ENCODE results near the gene TRRAP. TPM values are rescaled to one million over a fixed set of nuclear protein-coding genes. Genes with fewer than 3 reads are reported as not detected.

TRRAP gene
- total RNA-seq, 1 donor from 2014 or later, result 35.6 TPM

DNA sequence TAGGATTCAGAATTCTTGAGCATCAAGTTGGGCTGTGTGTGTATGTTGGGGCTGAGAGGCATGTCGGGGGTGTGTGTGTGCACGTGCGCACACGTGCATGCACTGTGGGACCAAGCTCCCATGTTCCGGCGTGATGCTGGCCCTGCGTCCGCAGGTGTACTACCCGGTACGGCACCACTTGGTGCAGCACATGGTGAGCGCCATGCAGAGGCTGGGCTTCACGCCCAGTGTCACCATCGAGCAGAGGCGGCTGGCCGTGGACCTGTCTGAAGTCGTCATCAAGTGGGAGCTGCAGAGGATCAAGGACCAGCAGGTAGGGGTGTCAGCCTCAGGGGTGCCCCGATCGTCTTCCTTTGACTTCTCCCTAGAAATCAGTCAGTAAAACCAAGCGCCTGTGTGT is 77.7 kb downstream of the TRRAP start:
- no peak for ATAC-seq
- intact Hi-C loops (cut with DNase I), result no loop called here
- Histone ChIP-seq H3K36me3 (peaks cover 100% of the 10 kb centered on the region), H3K27me3 (no peaks in the 10 kb centered on the region), H3K4me3 (no peak overlapping the region), H3K4me1 (no peaks in the 10 kb centered on the region), H3K27ac (no peak overlapping the region), H3K9me3 (no peaks in the 10 kb centered on the region)
- TF ChIP-seq, protein P1, sequence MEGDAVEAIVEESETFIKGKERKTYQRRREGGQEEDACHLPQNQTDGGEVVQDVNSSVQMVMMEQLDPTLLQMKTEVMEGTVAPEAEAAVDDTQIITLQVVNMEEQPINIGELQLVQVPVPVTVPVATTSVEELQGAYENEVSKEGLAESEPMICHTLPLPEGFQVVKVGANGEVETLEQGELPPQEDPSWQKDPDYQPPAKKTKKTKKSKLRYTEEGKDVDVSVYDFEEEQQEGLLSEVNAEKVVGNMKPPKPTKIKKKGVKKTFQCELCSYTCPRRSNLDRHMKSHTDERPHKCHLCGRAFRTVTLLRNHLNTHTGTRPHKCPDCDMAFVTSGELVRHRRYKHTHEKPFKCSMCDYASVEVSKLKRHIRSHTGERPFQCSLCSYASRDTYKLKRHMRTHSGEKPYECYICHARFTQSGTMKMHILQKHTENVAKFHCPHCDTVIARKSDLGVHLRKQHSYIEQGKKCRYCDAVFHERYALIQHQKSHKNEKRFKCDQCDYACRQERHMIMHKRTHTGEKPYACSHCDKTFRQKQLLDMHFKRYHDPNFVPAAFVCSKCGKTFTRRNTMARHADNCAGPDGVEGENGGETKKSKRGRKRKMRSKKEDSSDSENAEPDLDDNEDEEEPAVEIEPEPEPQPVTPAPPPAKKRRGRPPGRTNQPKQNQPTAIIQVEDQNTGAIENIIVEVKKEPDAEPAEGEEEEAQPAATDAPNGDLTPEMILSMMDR (IDR thresholded peaks at IDR 0.05), result no peak
- no peak for DNase-seq

GRCh38 chr7:98956469-98956868 is 78.1 kb downstream of the TRRAP start:
- Histone ChIP-seq H3K27me3 (no peaks in the 10 kb centered on the region), H3K4me1 (no peaks in the 10 kb centered on the region), H3K9me3 (no peaks in the 10 kb centered on the region), H3K27ac (no peak overlapping the region), H3K4me3 (no peak overlapping the region), H3K36me3 (peaks cover 100% of the 10 kb centered on the region)
- ATAC-seq, result no peak
- no peak for DNase-seq
- TF ChIP-seq, protein P1 (IDR thresholded peaks at IDR 0.05), result no peak
- intact Hi-C loops (cut with DNase I), result no loop called here

- H3K4me3 ChIP-seq, result no peak overlapping the region
- H3K27me3 ChIP-seq, result no peaks in the 10 kb centered on the region
- intact Hi-C loops (cut with DNase I), result no loop called here
- TF ChIP-seq, protein P1 (IDR thresholded peaks at IDR 0.05), result no peak
- H3K9me3 ChIP-seq, result no peaks in the 10 kb centered on the region
- DNase-seq (no peak), ATAC-seq (no peak)
- H3K4me1 ChIP-seq, result no peaks in the 10 kb centered on the region
- H3K36me3 ChIP-seq, result peaks cover 100% of the 10 kb centered on the region
- no peak overlapping the region for H3K27ac ChIP-seq
Observed at GRCh38 chr7:98956937-98957336, 78.6 kb downstream of the TRRAP start.

- DNase-seq (no peak), ATAC-seq (no peak)
- TF ChIP-seq, protein P1 (IDR thresholded peaks at IDR 0.05), result no peak
- Histone ChIP-seq H3K4me1 (no peaks in the 10 kb centered on the region), H3K27ac (no peak overlapping the region), H3K9me3 (no peaks in the 10 kb centered on the region), H3K36me3 (peaks cover 100% of the 10 kb centered on the region), H3K4me3 (no peak overlapping the region), H3K27me3 (no peaks in the 10 kb centered on the region)
- intact Hi-C loops (cut with DNase I), result no loop called here
Observed at GRCh38 chr7:98957766-98958165, 79.4 kb downstream of the TRRAP start.

DNA sequence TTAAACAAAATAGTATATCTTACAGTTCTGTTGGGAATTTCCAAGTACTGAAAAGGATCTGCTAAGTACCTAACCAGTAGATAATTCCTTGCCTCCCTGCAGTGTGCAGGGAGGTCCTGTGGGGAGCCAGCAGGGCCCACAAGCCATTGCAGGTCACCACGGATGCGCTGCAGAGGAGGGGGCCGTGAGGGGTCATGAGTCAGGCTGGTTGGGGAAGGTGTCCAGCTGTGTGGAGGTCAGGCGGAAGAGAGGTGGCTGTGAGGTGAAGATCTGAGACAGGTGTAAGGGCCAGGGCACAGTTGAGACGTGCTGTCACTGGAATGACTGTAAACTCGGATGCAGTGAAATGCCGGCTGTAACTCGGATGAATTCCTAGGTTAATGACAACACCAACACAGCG is 80.6 kb downstream of the TRRAP start:
- intact Hi-C loops (cut with DNase I), result no loop called here
- Histone ChIP-seq H3K27ac (no peak overlapping the region), H3K27me3 (no peaks in the 10 kb centered on the region), H3K4me1 (no peaks in the 10 kb centered on the region), H3K9me3 (no peaks in the 10 kb centered on the region), H3K4me3 (no peak overlapping the region), H3K36me3 (peaks cover 100% of the 10 kb centered on the region)
- TF ChIP-seq, protein P1 (IDR thresholded peaks at IDR 0.05), result no peak
- peak; percentile 11 for ATAC-seq
- no peak for DNase-seq

DNA sequence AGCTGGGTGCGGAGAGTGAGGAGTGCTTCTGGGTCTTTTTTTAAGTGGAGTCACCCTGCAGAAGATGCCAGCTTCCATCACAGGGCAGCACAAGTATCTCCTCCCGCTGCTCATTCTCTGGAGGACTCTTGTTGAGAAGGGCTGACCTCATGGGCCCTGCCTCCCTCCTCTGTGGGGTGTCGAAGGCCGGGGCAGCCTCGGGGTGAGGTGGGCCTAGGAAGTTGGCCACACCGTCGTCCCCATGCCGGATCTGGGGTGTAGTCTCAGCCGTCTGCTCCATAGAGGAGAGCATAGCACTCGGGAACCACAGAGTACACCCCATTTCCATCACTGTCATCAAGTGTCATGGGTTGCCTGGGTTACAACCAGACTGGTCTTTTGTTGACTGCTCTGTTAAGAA is 85.0 kb downstream of the TRRAP start:
- intact Hi-C loops (cut with DNase I), result no loop called here
- Histone ChIP-seq H3K36me3 (peaks cover 100% of the 10 kb centered on the region), H3K4me1 (no peaks in the 10 kb centered on the region)

More for the DNA sequence above, 85.0 kb downstream of the TRRAP start:
- Histone ChIP-seq H3K27me3 (no peaks in the 10 kb centered on the region), H3K9me3 (no peaks in the 10 kb centered on the region), H3K27ac (no peak overlapping the region), H3K4me3 (no peak overlapping the region)
- TF ChIP-seq, protein P1 (IDR thresholded peaks at IDR 0.05), result no peak
- DNase-seq (no peak), ATAC-seq (no peak)
